ENCODE measurements around the gene SARM1.

DNA sequence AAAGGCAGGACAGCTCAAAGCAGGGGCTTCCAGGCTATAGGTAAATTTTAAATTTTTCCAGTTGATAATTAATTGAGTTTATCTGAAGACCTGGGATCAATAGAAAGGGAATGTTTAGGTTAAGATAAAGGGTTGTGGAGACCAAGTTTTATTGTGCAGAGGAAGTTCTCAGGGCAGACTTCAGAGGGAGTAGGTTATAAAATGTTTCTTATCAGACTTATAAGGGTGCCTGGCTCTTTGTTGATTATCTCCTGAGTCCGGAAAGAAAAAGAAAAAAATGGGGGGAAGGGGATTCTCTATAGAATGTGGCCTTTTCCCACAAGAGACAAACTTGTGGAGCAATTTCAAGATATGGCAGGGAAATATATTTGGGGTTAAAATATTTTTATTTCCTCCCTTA lies 18.6 kb downstream of the SARM1 start:
- no peak for TF ChIP-seq SMC3 (conservative IDR thresholded peaks at IDR 0.05; ENCODE audit: poor library complexity)
- TF ChIP-seq, protein P1, sequence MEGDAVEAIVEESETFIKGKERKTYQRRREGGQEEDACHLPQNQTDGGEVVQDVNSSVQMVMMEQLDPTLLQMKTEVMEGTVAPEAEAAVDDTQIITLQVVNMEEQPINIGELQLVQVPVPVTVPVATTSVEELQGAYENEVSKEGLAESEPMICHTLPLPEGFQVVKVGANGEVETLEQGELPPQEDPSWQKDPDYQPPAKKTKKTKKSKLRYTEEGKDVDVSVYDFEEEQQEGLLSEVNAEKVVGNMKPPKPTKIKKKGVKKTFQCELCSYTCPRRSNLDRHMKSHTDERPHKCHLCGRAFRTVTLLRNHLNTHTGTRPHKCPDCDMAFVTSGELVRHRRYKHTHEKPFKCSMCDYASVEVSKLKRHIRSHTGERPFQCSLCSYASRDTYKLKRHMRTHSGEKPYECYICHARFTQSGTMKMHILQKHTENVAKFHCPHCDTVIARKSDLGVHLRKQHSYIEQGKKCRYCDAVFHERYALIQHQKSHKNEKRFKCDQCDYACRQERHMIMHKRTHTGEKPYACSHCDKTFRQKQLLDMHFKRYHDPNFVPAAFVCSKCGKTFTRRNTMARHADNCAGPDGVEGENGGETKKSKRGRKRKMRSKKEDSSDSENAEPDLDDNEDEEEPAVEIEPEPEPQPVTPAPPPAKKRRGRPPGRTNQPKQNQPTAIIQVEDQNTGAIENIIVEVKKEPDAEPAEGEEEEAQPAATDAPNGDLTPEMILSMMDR (IDR thresholded peaks at IDR 0.05; ENCODE audit: poor library complexity, severe bottlenecking) = no peak
